ENCODE measurements around the gene EFNA2. TPM values are rescaled to one million over a fixed set of nuclear protein-coding genes. Genes with fewer than 3 reads are reported as not detected.
"Not testable (repeated sequence)": the region's sequence is repeated elsewhere in the genome, so short reads cannot be mapped to it uniquely, and the experiment has no call there.

Gene EFNA2
- total RNA-seq, 1 donor from 2014 or later, result 15.0 TPM

DNA sequence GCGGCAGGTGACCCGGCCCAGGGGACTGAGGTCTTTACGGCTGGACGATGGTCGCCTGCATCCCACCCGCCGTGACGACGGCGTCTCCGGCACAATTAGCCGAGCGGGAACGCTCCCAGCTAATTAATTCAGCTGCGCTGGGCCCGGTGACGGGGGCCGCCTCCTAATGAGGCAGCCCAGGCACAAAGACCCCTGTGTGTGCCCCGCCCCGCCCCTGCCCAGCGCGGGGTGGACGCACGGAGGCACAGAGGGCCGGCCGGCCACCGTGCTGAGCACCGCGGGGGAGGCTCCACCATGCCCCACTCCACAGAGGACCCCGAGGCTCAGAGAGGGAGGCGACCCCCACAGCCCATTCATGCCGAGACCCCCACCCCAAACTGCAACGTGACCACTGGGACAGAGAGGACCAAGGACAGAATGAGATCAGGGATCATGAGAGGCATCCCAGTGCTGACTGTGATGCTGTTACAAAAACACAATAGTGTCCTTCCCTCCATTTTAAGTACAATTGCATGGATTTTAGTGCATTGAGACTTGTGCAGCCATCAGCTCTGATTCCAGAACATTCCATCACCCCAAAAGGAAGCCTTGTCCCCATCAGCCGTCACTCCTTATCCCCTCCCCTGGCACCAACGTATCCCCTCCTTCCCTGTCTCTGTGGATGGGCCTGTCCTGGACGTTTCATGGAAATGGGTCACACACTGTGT is 17.0 kb downstream of the EFNA2 start:
- no peak for DNase-seq (ENCODE audit: low spot score in 2 of 2, unreplicated experiment in 2 of 2)
- no peaks in the 10 kb centered on the region for H3K36me3 Mint-ChIP-seq
- no peak overlapping the region for H3K4me3 Mint-ChIP-seq
- H3K9me3 Mint-ChIP-seq, result no peaks in the 10 kb centered on the region
- no peaks in the 10 kb centered on the region for H3K4me1 Mint-ChIP-seq
- no peak for TF ChIP-seq CTCF (IDR thresholded peaks at IDR 0.05; ENCODE audit: unreplicated experiment)
- H3K27me3 Mint-ChIP-seq (ENCODE audit: low read depth), result no peaks in the 10 kb centered on the region
- no peak overlapping the region for H3K27ac Mint-ChIP-seq

- no peak for TF ChIP-seq CTCF (IDR thresholded peaks at IDR 0.05; ENCODE audit: unreplicated experiment)
- H3K27me3 Mint-ChIP-seq (ENCODE audit: low read depth), result no peaks in the 10 kb centered on the region
- H3K27ac Mint-ChIP-seq, result no peak overlapping the region
- H3K4me1 Mint-ChIP-seq, result no peaks in the 10 kb centered on the region
- no peak for DNase-seq (ENCODE audit: low spot score in 2 of 2, unreplicated experiment in 2 of 2)
- H3K9me3 Mint-ChIP-seq, result no peaks in the 10 kb centered on the region
- H3K4me3 Mint-ChIP-seq, result no peak overlapping the region
- no peaks in the 10 kb centered on the region for H3K36me3 Mint-ChIP-seq
These were observed 18.7 kb downstream of the EFNA2 start for GRCh38 chr19:1304197-1304924.

DNA sequence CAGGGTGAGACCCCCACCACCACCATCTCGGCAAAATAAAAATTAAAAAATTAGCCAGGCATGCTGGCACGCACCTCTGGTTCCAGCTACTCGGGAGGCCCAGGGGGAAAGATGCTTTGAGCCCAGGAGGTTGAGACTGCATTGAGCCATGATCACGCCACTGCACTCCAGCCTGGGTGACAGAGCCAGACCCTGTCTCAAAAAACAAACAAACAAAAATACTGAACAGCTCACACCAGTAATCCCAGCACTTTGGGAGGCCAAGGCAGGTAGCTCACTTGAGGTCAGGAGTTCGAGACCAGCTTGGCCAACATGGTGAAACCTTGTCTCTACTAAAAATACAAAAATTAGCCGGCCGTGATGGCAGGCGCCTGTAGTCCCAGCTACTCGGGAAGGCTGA is 19.7 kb downstream of the EFNA2 start:
- H3K9me3 Mint-ChIP-seq; DNase-seq (ENCODE audit: low spot score in 2 of 2, unreplicated experiment in 2 of 2); H3K36me3 Mint-ChIP-seq; H3K4me3 Mint-ChIP-seq; H3K4me1 Mint-ChIP-seq; H3K27me3 Mint-ChIP-seq (ENCODE audit: low read depth); H3K27ac Mint-ChIP-seq: not testable (repeated sequence)

GRCh38 chr19:1307320-1307719 is 21.6 kb downstream of the EFNA2 start:
- H3K9me3 Mint-ChIP-seq, result no peaks in the 10 kb centered on the region
- H3K4me3 Mint-ChIP-seq, result no peak overlapping the region
- no peak overlapping the region for H3K27ac Mint-ChIP-seq
- DNase-seq (ENCODE audit: low spot score in 2 of 2, unreplicated experiment in 2 of 2), result no peak
- H3K4me1 Mint-ChIP-seq, result peaks cover 1% of the 10 kb centered on the region
- H3K27me3 Mint-ChIP-seq (ENCODE audit: low read depth), result no peaks in the 10 kb centered on the region
- no peak for TF ChIP-seq CTCF (IDR thresholded peaks at IDR 0.05; ENCODE audit: unreplicated experiment)
- no peaks in the 10 kb centered on the region for H3K36me3 Mint-ChIP-seq

- no peak for TF ChIP-seq CTCF (IDR thresholded peaks at IDR 0.05; ENCODE audit: unreplicated experiment)
- Mint-ChIP-seq H3K4me3 (no peak overlapping the region), H3K27ac (no peak overlapping the region), H3K4me1 (peaks cover 4% of the 10 kb centered on the region), H3K36me3 (no peaks in the 10 kb centered on the region), H3K9me3 (no peaks in the 10 kb centered on the region), H3K27me3 (ENCODE audit: low read depth) (no peaks in the 10 kb centered on the region)
- no peak for DNase-seq (ENCODE audit: low spot score in 2 of 2, unreplicated experiment in 2 of 2)
These were observed 22.2 kb downstream of the EFNA2 start for GRCh38 chr19:1307755-1308303.

DNA sequence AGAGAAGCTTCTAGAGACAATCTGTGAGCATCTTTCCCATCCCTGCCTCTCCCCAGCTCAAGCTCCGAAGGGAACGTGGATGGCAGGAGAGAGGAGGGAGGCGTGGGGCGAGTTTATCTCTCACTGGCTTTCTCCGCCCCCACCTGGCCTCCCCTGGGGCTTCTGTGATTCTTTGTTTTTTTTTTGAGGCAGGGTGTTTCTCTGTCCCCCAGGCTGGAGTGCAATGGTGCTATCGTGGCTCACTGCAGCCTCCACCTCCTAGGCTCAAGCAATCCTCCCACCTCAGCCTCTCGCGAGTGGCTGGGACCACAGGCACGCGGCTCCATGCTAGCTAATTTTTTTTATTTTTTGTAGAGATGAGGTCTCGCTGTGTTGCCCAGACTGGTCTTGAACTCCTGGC is 23.0 kb downstream of the EFNA2 start:
- no peaks in the 10 kb centered on the region for H3K36me3 Mint-ChIP-seq
- TF ChIP-seq CTCF (IDR thresholded peaks at IDR 0.05; ENCODE audit: unreplicated experiment), result no peak
- H3K27me3 Mint-ChIP-seq (ENCODE audit: low read depth), result no peaks in the 10 kb centered on the region
- no peak for DNase-seq (ENCODE audit: low spot score in 2 of 2, unreplicated experiment in 2 of 2)
- H3K4me3 Mint-ChIP-seq, result no peak overlapping the region
- H3K9me3 Mint-ChIP-seq, result no peaks in the 10 kb centered on the region
- H3K27ac Mint-ChIP-seq, result no peak overlapping the region
- peaks cover 6% of the 10 kb centered on the region for H3K4me1 Mint-ChIP-seq

All from mesothelial cell of epicardium (in vitro differentiated cells).